ENCODE measurements around the gene CAPN9.

- TF ChIP-seq CTCF (IDR thresholded peaks at IDR 0.05; ENCODE audit: low read depth, low read length) (0 out of 2 replicates have a peak, but pooled peaks have one; percentile 9), EZH2phosphoT487 (IDR thresholded peaks at IDR 0.05; ENCODE audit: low read depth) (no peak)
Measured at GRCh38 chr1:230760360-230760827, 13.2 kb downstream of the CAPN9 start.
